Stimulated activated CD8-positive, alpha-beta memory T cell treated with anti-CD3 and anti-CD28 coated beads, Interleukin-4, amount 100 ng/mL, for 1 hour (primary cell): ENCODE results near the gene SIRT4.
"Not testable (repeated sequence)": the region's sequence is repeated elsewhere in the genome, so short reads cannot be mapped to it uniquely, and the experiment has no call there.

Experiments
- DNase-seq, 2 donors: peaks; one replicate each; pipeline ENCODE4 v3.0.0-alpha.2; 2020; ENCODE audit warnings: low read depth in 2 of 2, low spot score in 1 of 2

SIRT4 gene

DNA sequence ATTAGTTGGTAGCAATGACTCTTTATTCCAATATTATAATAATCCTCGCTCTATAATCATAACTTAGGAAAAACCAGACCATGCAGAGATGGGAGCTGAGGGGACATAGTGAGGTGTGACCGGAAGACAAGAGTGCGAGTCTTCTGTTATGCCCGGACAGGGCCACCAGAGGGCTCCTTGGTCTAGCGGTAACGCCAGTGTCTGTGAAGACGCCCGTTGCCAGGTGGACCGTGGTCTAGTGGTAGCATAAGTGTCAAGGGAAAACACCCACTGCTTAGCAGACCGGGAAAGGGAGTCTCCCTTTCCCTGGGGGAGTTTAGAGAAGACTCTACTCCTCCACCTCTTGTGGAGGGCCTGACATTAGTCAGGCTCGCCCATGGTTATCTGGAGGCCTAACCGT lies 33.3 kb downstream of the SIRT4 start:
- DNase-seq, result not testable (repeated sequence)

DNA sequence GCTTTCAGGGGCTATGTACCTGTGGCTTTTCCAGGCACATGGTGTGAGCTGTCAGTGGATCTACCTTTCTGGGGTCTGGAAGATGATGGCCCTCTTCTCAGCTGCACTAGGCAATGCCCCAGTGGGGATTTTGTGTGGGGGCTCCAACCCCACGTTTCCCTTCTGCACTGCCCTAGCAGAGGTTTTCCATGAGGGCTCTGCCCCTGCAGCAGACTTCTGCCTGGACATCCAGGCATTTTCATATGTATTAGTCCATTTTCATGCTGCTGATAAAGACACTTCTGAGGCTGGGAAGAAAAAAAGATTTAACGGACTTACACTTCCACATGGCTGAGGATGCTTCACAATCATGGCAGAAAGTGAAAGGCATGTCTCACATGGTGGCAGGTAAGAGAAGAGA lies 34.3 kb downstream of the SIRT4 start:
- not testable (repeated sequence) for DNase-seq

- no peak for DNase-seq
Observed at GRCh38 chr12:120337730-120338129, 35.6 kb downstream of the SIRT4 start.

DNA sequence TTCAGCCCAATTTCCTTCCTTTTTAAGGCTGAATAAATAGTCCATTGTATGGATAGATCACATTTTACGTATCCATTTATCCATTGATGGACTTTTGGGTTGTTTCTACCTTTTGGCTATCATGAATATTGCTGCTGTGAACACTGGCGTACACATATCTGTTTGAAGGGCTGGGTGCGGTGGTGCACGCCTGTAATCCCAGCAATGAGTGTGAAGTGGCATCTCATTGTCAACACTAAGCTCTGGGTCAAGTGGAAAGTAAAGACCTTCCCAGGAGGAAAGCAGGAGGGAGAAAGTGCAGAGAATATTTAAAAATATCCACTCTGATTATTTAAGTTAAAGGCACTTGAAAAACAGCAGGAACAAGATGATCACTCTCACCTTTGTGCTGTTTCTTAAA lies 37.1 kb downstream of the SIRT4 start:
- DNase-seq, result no peak

DNA sequence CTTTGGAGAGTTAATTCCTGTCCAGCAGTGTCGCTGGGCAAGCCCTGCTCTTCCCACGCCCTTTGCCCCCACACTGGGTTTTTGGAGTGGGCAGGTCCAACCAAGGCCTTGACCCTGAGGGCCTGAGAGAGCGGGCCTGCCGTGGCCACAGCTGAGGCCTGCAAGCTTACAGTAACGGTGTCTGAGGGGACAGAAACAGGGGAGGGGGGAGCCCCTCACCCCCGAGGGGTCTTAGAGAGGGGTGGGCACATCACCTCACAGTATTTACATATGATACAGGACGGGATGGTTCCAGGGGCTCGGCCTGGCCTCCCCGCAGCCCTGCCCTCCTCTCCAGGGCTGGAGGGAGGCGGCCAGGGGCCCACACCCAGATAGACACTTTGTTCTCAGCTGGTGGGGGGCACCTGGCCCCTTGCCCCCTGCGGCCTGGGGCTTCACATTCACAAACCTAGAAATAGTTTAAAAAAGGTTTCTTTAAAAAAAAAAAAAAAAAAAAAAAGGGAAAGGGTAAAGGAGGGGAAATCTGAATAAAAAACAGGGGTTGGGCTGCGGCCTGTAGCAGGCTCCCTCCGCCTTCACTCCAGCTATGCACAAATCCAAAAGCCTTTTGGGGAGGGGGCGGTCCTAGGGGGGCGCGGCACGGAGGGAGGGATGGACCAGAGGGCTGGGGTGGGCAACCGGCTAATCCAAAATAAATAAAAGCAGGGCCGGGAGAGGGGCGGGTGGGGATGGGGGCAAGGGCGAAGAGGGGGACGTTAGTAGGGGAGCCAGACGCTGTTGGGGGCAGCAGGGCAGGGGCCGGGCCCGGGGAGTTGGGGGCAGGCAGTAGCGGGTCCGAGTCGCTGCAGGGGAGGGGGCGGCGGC lies 40.3 kb downstream of the SIRT4 start:
- no peak for DNase-seq

DNA sequence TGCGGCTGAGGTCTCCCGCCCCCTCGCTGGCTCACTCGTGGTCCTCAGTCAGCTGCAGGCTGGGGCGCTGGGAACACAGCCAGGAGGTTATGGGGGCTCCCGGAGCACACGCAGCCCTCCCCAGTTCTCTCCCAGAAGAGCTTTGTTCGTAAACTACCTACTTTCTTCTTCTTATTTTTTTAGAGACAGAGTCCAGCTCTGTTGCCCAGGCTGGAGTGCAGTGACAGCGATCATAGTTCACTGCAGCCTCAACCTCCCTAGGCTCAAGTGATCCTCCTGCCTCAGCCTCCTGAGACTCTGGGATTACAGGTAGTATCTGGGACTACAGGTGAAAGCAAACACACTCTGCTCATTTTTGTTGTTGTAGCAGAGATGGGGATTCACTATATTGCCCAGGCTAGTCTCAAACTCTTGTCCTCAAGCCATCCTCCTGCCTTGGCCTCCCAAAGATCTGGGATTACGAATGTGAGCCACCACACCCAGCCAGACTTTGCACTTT lies 41.0 kb downstream of the SIRT4 start:
- no peak for DNase-seq

DNA sequence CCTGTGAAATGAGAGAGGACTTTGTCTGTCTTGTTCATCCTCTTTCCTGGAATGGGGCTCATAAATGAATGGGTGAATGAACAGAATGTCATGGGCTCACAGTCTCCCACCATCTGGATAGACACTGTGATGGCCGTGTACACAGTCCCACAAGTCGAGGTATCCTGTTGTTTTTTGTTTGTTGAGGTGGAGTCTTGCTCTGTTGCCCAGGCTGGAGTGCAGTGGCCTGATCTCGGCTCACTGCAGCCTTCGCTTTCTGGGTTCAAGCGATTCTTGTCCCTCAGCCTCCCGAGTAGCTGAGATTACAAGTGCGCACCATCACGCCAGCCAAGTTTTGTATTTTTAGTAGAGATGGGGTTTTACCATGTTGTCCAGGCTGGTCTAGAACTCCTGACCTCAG lies 41.6 kb downstream of the SIRT4 start:
- DNase-seq, result no peak

DNA sequence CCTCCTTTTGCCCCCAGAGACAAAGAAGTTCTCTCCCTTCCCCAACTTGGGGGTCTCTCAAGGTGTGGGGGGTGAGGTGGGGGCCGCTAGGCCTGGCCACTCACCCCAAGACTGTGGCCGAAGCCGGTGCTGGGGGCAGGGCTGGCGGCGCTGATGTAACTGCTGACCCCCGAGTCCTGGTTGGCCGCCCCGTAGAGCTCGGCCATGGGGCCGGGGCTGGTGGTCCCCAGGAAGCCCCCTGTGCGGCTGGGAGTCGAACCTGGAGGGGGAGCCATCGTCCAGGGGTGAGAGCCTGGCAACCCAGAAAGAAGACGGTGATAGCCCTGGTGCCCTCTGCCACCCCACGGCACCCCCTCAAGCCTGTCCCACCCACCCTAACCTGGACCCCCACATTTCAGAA lies 43.9 kb downstream of the SIRT4 start:
- DNase-seq, result no peak

- DNase-seq, result no peak
Observed at GRCh38 chr12:120346681-120347080, 44.6 kb downstream of the SIRT4 start.

DNA sequence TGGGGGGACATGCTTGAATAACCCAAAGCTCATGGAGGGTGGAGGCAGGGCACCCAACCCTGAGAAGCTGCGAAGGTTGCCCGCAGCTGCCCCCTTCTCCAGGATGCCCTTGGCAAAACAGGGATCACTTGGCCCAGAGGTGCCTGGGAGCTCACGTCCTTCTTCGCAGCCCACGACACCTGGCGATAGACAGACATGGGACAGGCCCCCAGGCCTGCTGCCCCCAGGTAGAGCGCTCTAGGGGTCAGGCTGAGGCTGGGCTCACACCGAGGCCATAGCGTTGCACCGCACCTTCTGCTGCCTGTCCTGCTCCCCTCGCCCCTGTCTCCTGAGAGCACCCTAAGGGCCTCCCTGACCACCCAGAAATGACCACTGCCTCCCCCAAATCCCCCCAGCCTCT lies 45.6 kb downstream of the SIRT4 start:
- no peak for DNase-seq

DNA sequence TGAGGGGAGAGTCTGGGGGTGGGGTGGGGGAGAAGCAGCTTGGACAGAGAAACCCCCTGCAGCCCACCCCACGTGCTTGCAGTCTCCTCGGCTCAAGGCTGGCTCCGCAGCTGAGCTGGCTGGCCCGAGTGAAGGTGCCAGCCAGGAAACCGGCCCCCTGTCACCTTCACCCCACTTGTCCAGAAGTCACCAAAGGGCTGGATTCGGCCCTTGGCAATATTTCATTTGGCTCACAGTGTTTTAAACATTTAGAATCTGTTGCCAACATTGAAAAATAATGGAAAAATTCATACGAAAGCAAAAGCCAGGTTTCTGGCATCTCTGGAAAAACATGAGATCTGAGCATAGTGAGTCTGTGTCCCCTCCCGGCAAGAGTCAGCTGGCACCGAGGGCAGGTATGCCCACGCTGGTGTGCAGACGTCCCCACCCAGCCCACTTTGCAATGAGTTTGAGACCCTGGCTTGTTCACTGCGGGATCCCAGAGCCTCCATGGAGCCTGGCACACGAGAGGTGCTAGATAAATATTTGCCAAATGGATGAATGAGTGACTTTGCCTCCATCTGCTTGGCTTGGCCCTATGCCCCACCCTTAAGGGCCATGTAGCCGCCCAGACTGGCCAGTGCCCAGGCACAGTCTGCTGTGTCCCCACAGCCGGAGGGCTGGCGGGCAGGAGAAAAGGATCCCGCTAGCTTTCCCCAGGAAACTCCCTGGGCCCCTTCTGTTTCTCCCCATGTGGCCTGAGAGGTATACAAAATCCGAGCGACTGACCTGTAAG lies 48.6 kb downstream of the SIRT4 start:
- DNase-seq, result no peak

DNA sequence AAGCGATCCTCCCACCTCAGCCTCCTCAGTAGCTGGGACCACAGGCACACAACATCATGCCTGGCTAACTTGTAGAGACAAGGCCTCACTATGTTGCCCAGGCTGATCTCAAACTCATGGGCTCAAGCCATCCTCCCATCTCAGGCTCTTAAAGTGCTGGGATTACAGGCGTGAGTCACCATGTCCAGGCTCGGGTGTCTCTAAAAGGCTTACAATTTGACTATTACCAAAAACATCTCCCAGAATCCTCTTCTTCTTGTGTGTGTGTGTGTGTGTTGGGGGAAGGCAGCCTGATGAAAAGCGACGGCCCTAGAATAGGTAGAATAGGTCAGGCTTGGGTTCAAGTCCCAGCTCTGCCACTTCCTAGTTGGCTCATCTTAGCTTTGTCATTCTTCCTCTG lies 50.0 kb downstream of the SIRT4 start:
- DNase-seq, result no peak

GRCh38 chr12:120353136-120353535 lies 51.0 kb downstream of the SIRT4 start:
- no peak for DNase-seq

DNA sequence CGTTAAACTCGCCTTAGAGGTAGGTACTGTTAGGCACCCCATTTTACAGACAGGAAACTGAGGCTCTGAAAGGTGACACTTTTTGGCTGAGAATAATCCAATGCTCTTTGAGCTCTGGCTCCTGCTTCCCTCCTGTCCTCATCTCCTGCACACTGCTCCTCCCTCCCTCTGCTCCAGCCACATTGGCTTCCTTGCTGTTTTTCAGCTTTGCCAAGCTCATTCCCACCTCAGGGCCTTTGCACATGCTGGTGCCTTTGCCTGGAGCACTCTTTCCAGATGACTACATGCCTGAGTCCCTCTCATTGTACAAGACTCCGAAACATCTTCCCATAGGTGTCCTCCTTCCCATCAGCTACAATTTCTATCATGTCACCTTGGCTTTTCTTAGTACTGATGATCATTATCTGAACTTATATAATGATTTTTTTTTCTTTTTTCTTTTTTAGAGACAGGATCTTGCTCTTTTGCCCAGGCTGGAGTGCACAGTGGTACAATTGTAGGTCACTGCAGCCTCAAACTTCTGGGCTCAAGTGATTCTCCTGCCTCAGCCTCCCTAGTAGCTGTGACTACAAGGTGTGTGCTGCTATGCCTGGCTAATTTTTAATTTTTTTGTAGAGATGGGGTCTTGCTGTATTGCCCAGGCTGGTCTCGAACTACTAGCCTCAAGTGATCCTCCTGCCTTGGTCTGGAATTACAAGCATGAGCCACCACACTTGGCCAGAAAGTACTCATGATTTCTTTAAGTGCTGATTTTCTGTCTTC lies 51.6 kb downstream of the SIRT4 start:
- no peak for DNase-seq

DNA sequence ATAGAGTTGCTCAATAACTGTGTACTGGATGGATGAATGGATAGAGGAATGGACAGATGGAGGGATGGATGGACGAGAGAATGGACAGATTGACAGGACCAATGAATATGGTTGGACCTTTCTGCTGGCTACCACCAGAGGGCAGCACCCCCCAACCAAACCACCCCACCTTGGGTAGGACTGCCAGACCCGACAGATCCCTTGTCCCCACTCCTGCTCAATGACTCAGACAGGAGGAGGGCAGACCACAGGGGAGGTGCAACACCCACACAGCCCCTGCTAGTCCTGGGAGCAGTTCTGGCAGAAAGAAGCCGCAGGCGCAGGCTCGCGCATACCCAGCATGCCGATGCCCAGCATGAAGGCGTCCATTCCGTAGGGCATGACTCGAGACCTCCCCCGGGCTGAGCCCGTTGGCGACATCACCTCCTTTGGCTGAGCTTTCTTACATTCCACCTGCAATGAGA lies 54.5 kb downstream of the SIRT4 start:
- peak; percentile 45 to 55 for DNase-seq

DNA sequence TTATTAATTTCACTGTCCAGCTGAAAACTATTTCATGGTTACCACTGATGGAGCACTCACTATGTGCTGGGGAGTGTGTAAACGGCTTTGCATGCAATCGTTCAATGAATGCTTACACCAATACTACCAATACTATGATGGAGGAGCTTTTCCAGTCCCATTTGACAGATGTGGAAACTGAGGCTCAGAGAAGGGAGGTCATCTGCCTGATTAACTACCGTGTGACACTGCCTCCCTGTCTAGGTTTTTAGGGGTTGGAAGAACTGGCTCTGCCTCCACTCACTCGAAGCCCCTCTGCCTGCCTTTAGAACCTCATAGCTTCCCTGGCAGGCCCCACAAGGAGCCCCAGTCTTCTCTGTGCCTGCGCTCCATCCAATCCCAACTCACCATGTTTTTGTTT lies 55.0 kb downstream of the SIRT4 start:
- DNase-seq, result no peak

- DNase-seq, result no peak
Observed at GRCh38 chr12:120358412-120359100, 56.4 kb downstream of the SIRT4 start.

GRCh38 chr12:120359128-120359527 lies 57.0 kb downstream of the SIRT4 start:
- no peak for DNase-seq

DNA sequence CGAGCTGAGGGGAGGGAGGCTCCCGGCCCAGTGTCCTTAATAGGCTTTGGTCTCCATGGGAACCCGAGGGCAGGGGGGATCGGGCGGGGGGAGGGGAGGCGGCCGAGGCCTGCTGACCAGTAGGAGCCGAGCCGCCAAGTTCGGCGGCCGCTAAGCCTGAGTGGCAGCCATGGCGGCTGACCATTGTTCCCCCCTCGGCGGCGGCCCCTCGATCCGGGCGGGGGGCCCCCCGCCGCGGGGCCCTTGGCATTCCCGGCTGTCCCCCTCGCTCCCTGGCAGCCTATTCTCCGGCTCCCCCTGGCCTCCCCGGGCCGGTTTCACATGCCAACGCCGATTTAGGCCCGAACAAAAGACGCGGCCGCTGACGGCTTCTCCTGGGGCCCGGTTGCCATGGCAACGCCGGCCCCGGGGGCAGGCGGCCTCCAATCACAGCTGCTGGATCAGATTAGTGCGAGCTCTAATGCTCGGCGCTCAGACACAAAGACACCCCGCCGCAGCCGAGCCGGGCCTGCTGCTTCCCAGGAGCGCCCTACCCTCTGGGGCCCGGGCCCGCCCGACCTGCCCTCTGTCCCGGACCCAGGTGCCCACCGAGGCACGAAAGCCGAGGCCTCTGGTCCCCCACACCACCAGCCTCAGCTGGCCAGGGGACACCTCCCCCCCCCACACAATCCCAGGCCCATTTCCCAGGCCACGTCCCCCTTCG lies 59.5 kb downstream of the SIRT4 start:
- no peak for DNase-seq
